Omental fat pad (tissue), 4 donors: ENCODE data around the gene CST4. TPM values are rescaled to one million over a fixed set of nuclear protein-coding genes. Genes with fewer than 3 reads are reported as not detected.
"Not testable (repeated sequence)": the region's sequence is repeated elsewhere in the genome, so short reads cannot be mapped to it uniquely, and the experiment has no call there.

Experiments
- ATAC-seq: fragments of 150-250 bp; one replicate; pipeline ENCODE4 v1.9.1; 2016; ENCODE audit warnings: mild to moderate bottlenecking, moderate library complexity; ENCODE audit not compliant: low FRiP score
- DNase-seq: peaks from one replicate; pipeline ENCODE4 v3.0.0-alpha.2; 2019; ENCODE audit warnings: low spot score
- CTCF ChIP-seq, 3 donors: fragments of 450-650 bp; IDR thresholded peaks; one replicate each; pipeline ENCODE4 v1.5.1; 2016 to 2017; ENCODE audit warnings: antibody characterized with exemption in 3 of 3, mild to moderate bottlenecking in 3 of 3, moderate library complexity in 2 of 3
- total RNA-seq, 4 donors: library from RNA; depleted of rRNA; stranded (reverse); fragments of >200 nt; gene quantifications; one replicate each; pipeline ENCODE4 v1.1.0, GENCODE V29; 2016

CST4 gene
- total RNA-seq, 4 donors from 2014 or later: not detected

GRCh38 chr20:23691675-23692074, 2.8 kb upstream of the CST4 start:
- DNase-seq (no peak), ATAC-seq (no peak)
- no peak for TF ChIP-seq CTCF (IDR thresholded peaks at IDR 0.05)

GRCh38 chr20:23690581-23690980, 1.7 kb upstream of the CST4 start:
- DNase-seq: no peak
- TF ChIP-seq CTCF (IDR thresholded peaks at IDR 0.05): no peak
- ATAC-seq: no peak

GRCh38 chr20:23689399-23689690, 507 bp upstream of the CST4 start:
- no peak for TF ChIP-seq CTCF (IDR thresholded peaks at IDR 0.05)
- ATAC-seq (no peak), DNase-seq (no peak)

- DNase-seq (no peak), ATAC-seq (no peak)
- no peak for TF ChIP-seq CTCF (IDR thresholded peaks at IDR 0.05)
Measured at GRCh38 chr20:23687986-23688385, 852 bp downstream of the CST4 start.

- no peak for ATAC-seq
Measured at GRCh38 chr20:23686046-23686750, 2.6 kb downstream of the CST4 start.

GRCh38 chr20:23685529-23685896, 3.3 kb downstream of the CST4 start:
- DNase-seq, ATAC-seq: not testable (repeated sequence)

More at GRCh38 chr20:23686046-23686750, 2.6 kb downstream of the CST4 start:
- no peak for DNase-seq
- no peak for TF ChIP-seq CTCF (IDR thresholded peaks at IDR 0.05)

GRCh38 chr20:23684261-23684660, 4.6 kb downstream of the CST4 start:
- no peak for ATAC-seq
- DNase-seq: no peak
- TF ChIP-seq CTCF (IDR thresholded peaks at IDR 0.05): no peak

GRCh38 chr20:23683807-23684206, 5.0 kb downstream of the CST4 start:
- no peak for TF ChIP-seq CTCF (IDR thresholded peaks at IDR 0.05)
- DNase-seq: no peak
- ATAC-seq: no peak
